Measurements from ENCODE around the gene DDX39B.

DDX39B gene

GRCh38 chr6:31546958-31547726, 5.3 kb upstream of the DDX39B start, which contains the start of gene NFKBIL1:
Gene NFKBIL1 (plus strand): TSS chr6:31547608. CDS start chr6:31547695, 87 bp downstream.
- peak; percentile 82 for DNase-seq

- DNase-seq, result peak; percentile 81
These were observed 4.6 kb upstream of the DDX39B start, which contains the start of gene ATP6V1G2 for GRCh38 chr6:31546339-31546957. Gene ATP6V1G2 (minus strand): TSS chr6:31546608. CDS start chr6:31546559, 49 bp downstream.

GRCh38 chr6:31545291-31545690, 3.5 kb upstream of the DDX39B start:
- DNase-seq, result no peak

- DNase-seq, result no peak
These were observed 2.9 kb upstream of the DDX39B start for GRCh38 chr6:31544676-31545075.

GRCh38 chr6:31543639-31544038, 1.8 kb upstream of the DDX39B start:
- DNase-seq, result no peak

DNA sequence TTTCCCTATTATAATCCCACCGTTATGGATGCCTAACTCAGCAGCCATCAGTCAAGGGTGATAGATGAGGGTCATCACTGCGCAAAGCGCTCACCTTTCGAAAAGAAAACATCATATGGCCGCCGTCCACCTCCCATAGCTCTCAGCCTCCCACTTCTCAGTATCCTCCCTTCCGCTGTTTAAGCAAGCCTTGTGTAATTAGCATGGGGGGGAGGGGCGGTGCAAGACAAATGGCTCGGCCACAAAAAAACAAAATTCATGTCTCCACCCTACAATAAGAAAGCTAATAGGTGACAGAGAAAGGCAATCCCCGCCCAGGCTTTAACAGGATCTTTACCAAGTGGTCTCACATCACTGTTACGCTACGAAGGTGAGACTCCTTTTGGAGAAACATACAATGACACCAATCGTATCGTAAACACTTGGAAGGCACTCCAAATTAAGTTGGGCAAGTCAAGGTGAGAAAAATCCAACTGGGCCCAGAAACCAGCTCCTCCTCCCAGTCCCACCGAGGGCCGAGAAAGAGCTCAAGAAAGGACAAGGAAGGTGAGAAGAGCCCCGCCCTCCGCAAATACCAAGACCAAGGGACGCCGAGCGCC, 645 bp downstream of the DDX39B start:
- DNase-seq, result peak; percentile 70

GRCh38 chr6:31540640-31541039, 1.2 kb downstream of the DDX39B start:
- no peak for DNase-seq

GRCh38 chr6:31538805-31539400, 2.9 kb downstream of the DDX39B start:
- no peak for DNase-seq

- DNase-seq, result no peak
These were observed 6.1 kb downstream of the DDX39B start for GRCh38 chr6:31535538-31536324.

DNA sequence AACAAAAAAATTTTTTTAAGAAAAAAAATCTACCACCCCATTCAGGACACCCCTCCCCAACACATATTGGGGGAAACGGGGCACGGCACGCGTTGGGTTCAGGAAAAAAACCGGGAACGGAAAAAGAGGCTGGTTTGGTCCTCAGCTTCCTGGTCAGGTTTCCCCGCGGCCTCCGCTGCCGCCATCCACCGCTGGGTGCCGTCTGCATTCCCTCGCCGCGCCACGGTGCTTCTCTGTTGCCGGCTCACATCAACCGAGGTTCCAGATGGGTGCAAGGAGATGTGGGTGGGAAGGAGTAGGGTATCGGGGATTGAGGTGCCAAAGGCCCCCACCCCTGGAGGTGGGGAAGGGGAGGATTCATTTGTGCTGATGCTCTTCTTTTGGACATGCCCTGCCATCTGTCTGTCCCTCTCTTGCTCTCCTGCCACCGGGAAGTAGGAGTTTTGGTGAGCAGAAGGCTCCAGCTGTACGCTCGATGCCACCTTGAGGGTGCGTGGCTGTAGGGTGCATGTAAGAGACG, 7.2 kb downstream of the DDX39B start:
- no peak for DNase-seq

DNA sequence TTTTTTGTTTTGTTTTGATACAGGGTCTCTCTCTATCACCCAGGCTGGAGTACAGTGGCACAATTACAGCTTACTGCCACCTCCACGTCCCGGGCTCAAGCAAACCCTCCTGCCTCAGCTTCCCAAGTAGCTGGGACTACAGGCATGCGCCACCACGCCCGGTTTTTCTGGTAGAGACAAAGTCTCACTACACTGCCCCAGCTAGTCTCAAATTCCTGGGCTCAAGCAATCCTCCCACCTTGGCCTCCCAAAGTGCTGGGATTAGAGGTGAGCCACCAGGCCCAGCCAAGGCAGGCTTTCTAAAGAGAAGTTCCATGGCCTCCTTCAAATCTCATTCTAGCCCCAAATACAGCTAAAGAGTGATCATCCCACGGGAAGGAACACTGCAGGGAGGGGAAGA, 7.8 kb downstream of the DDX39B start:
- DNase-seq, result no peak

DNA sequence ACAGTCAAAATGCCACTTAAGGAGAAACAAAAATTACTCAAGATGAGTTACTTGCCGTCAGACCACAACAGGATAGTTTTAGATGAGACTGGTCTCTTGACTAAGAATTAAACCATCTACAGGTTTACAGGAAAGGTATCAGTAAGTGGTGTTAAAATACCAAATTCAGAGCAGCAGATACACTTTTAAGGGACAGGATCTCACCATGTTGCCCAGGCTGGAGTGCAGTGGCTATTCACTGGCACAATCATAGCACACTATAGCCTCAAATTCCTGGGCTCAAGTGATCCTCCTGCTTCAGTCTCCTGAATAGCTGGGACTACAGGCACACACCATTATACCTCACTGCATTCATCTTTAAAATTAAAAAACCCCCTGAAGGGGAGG, 8.4 kb downstream of the DDX39B start:
- DNase-seq, result no peak

- DNase-seq, result no peak
These were observed 9.0 kb downstream of the DDX39B start for GRCh38 chr6:31532644-31533454.

- no peak for DNase-seq
These were observed 9.8 kb downstream of the DDX39B start for GRCh38 chr6:31531771-31532643.

- no peak for DNase-seq
These were observed 10.6 kb downstream of the DDX39B start for GRCh38 chr6:31531162-31531561.

DNA sequence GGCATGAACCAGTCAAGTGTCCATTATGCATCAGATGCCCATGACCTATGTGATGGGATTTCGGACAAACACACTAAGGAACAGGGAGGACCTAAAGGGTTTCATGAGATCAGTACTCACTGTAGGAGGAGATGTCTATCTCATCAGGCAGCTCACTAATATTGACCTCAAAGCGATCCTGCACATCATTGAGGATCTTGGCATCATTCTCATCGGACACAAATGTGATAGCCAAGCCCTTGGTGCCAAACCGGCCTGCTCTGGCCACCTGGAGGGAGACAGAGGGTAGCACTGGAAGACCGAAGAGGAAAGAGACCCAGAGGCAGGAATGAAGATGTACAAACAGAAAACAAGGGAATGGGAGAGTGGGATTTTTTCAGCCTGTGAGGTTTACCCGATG, 11.1 kb downstream of the DDX39B start:
- DNase-seq, result no peak

GRCh38 chr6:31529329-31530150, 12.3 kb downstream of the DDX39B start:
- DNase-seq, result no peak

- no peak for DNase-seq
These were observed 12.9 kb downstream of the DDX39B start, which contains the start of gene MCCD1 for GRCh38 chr6:31528821-31529328. Gene MCCD1 (plus strand): TSS chr6:31528962. CDS start chr6:31529015, 53 bp downstream.

- DNase-seq, result no peak
These were observed 13.5 kb downstream of the DDX39B start for GRCh38 chr6:31528307-31528777.
